Dedifferentiated amniotic fluid mesenchymal stem cell (primary cell): ENCODE results near the gene GRM8.

ENCODE experiments used
- DNase-seq: peaks from one replicate; pipeline ENCODE4 v3.0.0-alpha.2; 2016; ENCODE audit errors: extremely low spot score

The GRM8 gene

GRCh38 chr7:126659124-126659523, 593.6 kb downstream of the GRM8 start:
- DNase-seq = no peak

GRCh38 chr7:126658684-126659083, 594.1 kb downstream of the GRM8 start:
- no peak for DNase-seq

GRCh38 chr7:126657599-126658358, 595.0 kb downstream of the GRM8 start:
- DNase-seq = no peak

- DNase-seq = no peak
Measured at GRCh38 chr7:126657137-126657536, 595.6 kb downstream of the GRM8 start.

GRCh38 chr7:126656165-126656564, 596.6 kb downstream of the GRM8 start:
- no peak for DNase-seq

GRCh38 chr7:126637538-126637937, 615.2 kb downstream of the GRM8 start:
- DNase-seq = no peak

GRCh38 chr7:126635545-126635944, 617.2 kb downstream of the GRM8 start:
- DNase-seq = no peak

- no peak for DNase-seq
Measured at GRCh38 chr7:126608339-126608776, 644.4 kb downstream of the GRM8 start.

- no peak for DNase-seq
Measured at GRCh38 chr7:126606331-126606730, 646.4 kb downstream of the GRM8 start.

- DNase-seq = no peak
Measured at GRCh38 chr7:126605553-126605952, 647.2 kb downstream of the GRM8 start.

GRCh38 chr7:126605056-126605455, 647.7 kb downstream of the GRM8 start:
- no peak for DNase-seq

GRCh38 chr7:126589068-126589684, 663.6 kb downstream of the GRM8 start:
- no peak for DNase-seq

- no peak for DNase-seq
Measured at GRCh38 chr7:126578338-126578737, 674.4 kb downstream of the GRM8 start.

GRCh38 chr7:126574276-126575250, 678.2 kb downstream of the GRM8 start:
- DNase-seq = no peak

- DNase-seq = no peak
Measured at GRCh38 chr7:126570845-126571244, 681.9 kb downstream of the GRM8 start.

GRCh38 chr7:126569402-126569801, 683.3 kb downstream of the GRM8 start:
- no peak for DNase-seq

GRCh38 chr7:126557271-126557670, 695.5 kb downstream of the GRM8 start:
- no peak for DNase-seq

GRCh38 chr7:126541406-126541805, 711.3 kb downstream of the GRM8 start:
- no peak for DNase-seq

GRCh38 chr7:126535176-126535575, 717.6 kb downstream of the GRM8 start:
- DNase-seq = no peak

- DNase-seq = no peak
Measured at GRCh38 chr7:126533715-126534114, 719.0 kb downstream of the GRM8 start.

- DNase-seq = no peak
Measured at GRCh38 chr7:126529833-126530232, 722.9 kb downstream of the GRM8 start.

GRCh38 chr7:126529254-126529653, 723.5 kb downstream of the GRM8 start:
- DNase-seq = no peak
